CD14-positive monocyte (primary cell): ENCODE measurements around the gene LTBP4. TPM values are rescaled to one million over a fixed set of nuclear protein-coding genes. Genes with fewer than 3 reads are reported as not detected.

Experiments
- DNase-seq, 3 donors: peaks; one replicate each; pipeline ENCODE4 v3.0.0-alpha.2; 2011 to 2022
- H2AFZ ChIP-seq: 2 replicates; pipeline ENCODE4 v1.6.0; 2012; ENCODE audit warnings: mild to moderate bottlenecking, low read depth, low read length, inconsistent platforms; ENCODE audit not compliant: insufficient read depth, poor library complexity, severe bottlenecking
- H3K27ac ChIP-seq, 2 donors: 1 replicate in 1 of 2; 2 replicates in 1 of 2; pipeline ENCODE4 v1.5.1; 2012 to 2013; ENCODE audit warnings: low read length in 2 of 2, control low read depth in 1 of 2, inconsistent platforms in 1 of 2, low read depth in 1 of 2, mild to moderate bottlenecking in 1 of 2
- H3K27me3 ChIP-seq, 2 donors: one replicate each; pipeline versions ENCODE4 v1.6.0 to v1.6.1; 2011 to 2013; ENCODE audit warnings: low read length in 2 of 2; ENCODE audit not compliant: control insufficient read depth in 2 of 2, insufficient read depth in 2 of 2
- H3K36me3 ChIP-seq, 2 donors: replicated peaks in 1 of 2; 1 replicate in 1 of 2; 2 replicates in 1 of 2; pipeline versions ENCODE4 v1.5.1 to v1.6.1; 2012 to 2013; ENCODE audit warnings: low read length in 2 of 2, control low read depth in 1 of 2, inconsistent platforms in 1 of 2, mild to moderate bottlenecking in 1 of 2; ENCODE audit not compliant: insufficient read depth in 2 of 2, control insufficient read depth in 1 of 2
- H3K4me1 ChIP-seq, 2 donors: 1 replicate in 1 of 2; 2 replicates in 1 of 2; pipeline versions ENCODE4 v1.5.1 to v1.6.1; 2012 to 2013; ENCODE audit warnings: low read length in 2 of 2, control low read depth in 1 of 2, inconsistent platforms in 1 of 2, mild to moderate bottlenecking in 1 of 2, moderate library complexity in 1 of 2; ENCODE audit not compliant: insufficient read depth in 2 of 2, control insufficient read depth in 1 of 2
- H3K4me2 ChIP-seq: replicated peaks from 2 replicates; pipeline ENCODE3; 2012; ENCODE audit warnings: low read length, moderate library complexity, mild to moderate bottlenecking; ENCODE audit not compliant: poor library complexity, severe bottlenecking; ENCODE audit errors: extremely low read depth
- H3K4me3 ChIP-seq, 3 experiments: fragments of 200-600 bp in 1 of 3; sonication (generic) in 1 of 3; replicated peaks in 1 of 3; 1 replicate in 2 of 3; 2 replicates in 1 of 3; pipeline ENCODE4 v1.5.1; 2011 to 2013; ENCODE audit warnings: low read length in 3 of 3, mild to moderate bottlenecking in 3 of 3, control low read depth in 2 of 3, low read depth in 2 of 3, inconsistent platforms in 1 of 3, moderate library complexity in 1 of 3
- H3K79me2 ChIP-seq: 2 replicates; pipeline ENCODE4 v1.6.0; 2012; ENCODE audit warnings: mild to moderate bottlenecking, control low read depth, inconsistent platforms, low read length, moderate library complexity; ENCODE audit not compliant: insufficient read depth
- H3K9ac ChIP-seq: 2 replicates; pipeline ENCODE4 v1.6.0; 2017; ENCODE audit warnings: low read length, mild to moderate bottlenecking; ENCODE audit not compliant: insufficient read depth, poor library complexity, severe bottlenecking
- H3K9me3 ChIP-seq, 2 donors: replicated peaks in 1 of 2; 1 replicate in 1 of 2; 2 replicates in 1 of 2; pipeline versions ENCODE4 v1.5.1 to v1.6.1; 2012 to 2013; ENCODE audit warnings: low read length in 2 of 2, control low read depth in 1 of 2; ENCODE audit not compliant: control insufficient read depth in 1 of 2, insufficient read depth in 1 of 2
- H4K20me1 ChIP-seq: 2 replicates; pipeline ENCODE4 v1.6.0; 2012; ENCODE audit warnings: mild to moderate bottlenecking, low read length, control low read depth, moderate library complexity; ENCODE audit not compliant: insufficient read depth
- H3K27ac Mint-ChIP-seq, 7 donors: one replicate each; pipeline ENCODE4 v1.8.0; 2020; ENCODE audit warnings: mild to moderate bottlenecking in 7 of 7, mixed read lengths in 7 of 7, moderate library complexity in 6 of 7, inconsistent platforms in 2 of 7
- H3K27me3 Mint-ChIP-seq, 3 donors: one replicate each; pipeline ENCODE4 v1.8.0; 2021 to 2022; ENCODE audit warnings: low read depth in 3 of 3, mild to moderate bottlenecking in 3 of 3, mixed read lengths in 3 of 3, moderate library complexity in 3 of 3, inconsistent platforms in 1 of 3
- H3K36me3 Mint-ChIP-seq, 2 donors: one replicate each; pipeline ENCODE4 v1.8.0; 2020; ENCODE audit warnings: mixed read lengths in 2 of 2, inconsistent platforms in 1 of 2, mild to moderate bottlenecking in 1 of 2
- H3K4me1 Mint-ChIP-seq: one replicate; pipeline ENCODE4 v1.8.0; 2020; ENCODE audit warnings: mild to moderate bottlenecking, mixed read lengths
- H3K4me3 Mint-ChIP-seq, 2 donors: one replicate each; pipeline ENCODE4 v1.8.0; 2020; ENCODE audit warnings: mild to moderate bottlenecking in 2 of 2, mixed read lengths in 2 of 2, moderate library complexity in 1 of 2
- H3K9me3 Mint-ChIP-seq, 7 donors: one replicate each; pipeline ENCODE4 v1.8.0; 2020 to 2022; ENCODE audit warnings: mixed read lengths in 7 of 7, mild to moderate bottlenecking in 6 of 7, moderate library complexity in 6 of 7, inconsistent platforms in 2 of 7
- CTCF ChIP-seq: fragments of 200-600 bp; IDR thresholded peaks from one replicate; pipeline ENCODE4 v1.8.0; 2022; ENCODE audit warnings: antibody characterized with exemption, mild to moderate bottlenecking
- WGBS: methylation state at CpG from one replicate; pipeline ENCODE4 v1.1.5; 2013; ENCODE audit warnings: missing lambda C conversion rate; ENCODE audit not compliant: insufficient coverage; 5-methylcytosine and 5-hydroxymethylcytosine counted together
- intact Hi-C, 2 donors: fragments of 100-400 bp; cut with micrococcal nuclease; formaldehyde crosslinking; loops; one replicate each; pipeline versions ENCODE4 v1.15.0 to v1.15.1; 2023
- polyA plus RNA-seq, 3 donors: library from polyadenylated mRNA; depleted of rRNA in 1 of 3; unstranded in 2 of 3; stranded (reverse) in 1 of 3; fragments of 300-500 nt in 2 of 3; fragments of >200 nt in 1 of 3; fragmentation: Illumina TruSeq in 2 of 3; gene quantifications; 1 replicate in 2 of 3; 2 replicates in 1 of 3; pipeline ENCODE4 v1.2.3, GENCODE V29; 2012 to 2021

LTBP4 gene
- polyA plus RNA-seq, 3 donors = 3.8 to 38.7 (median 8.0) TPM

- H2AFZ ChIP-seq = no peak overlapping the region
- TF ChIP-seq CTCF = no peak
- Mint-ChIP-seq H3K27me3 (peaks cover 49 to 57% (median 52%) of the 10 kb centered on the region in 3 donors), H3K36me3 (peaks cover 25 to 34% of the 10 kb centered on the region in 2 donors), H3K9me3 (peaks cover 0 to 20% (median 8%) of the 10 kb centered on the region in 7 donors), H3K4me3 (peak overlapping the region in 1 of 2 donors; percentile 28), H3K4me1 (peaks cover 31% of the 10 kb centered on the region), H3K27ac (no peak overlapping the region)
- H3K79me2 ChIP-seq = no peaks in the 10 kb centered on the region
- peaks cover 23 to 47% of the 10 kb centered on the region in 2 donors for H3K27me3 ChIP-seq
- H4K20me1 ChIP-seq = peaks cover 16% of the 10 kb centered on the region
- intact Hi-C loops = no loop called here
- H3K27ac ChIP-seq = no peak overlapping the region
- no peak overlapping the region for H3K9ac ChIP-seq
- peaks cover 18 to 29% of the 10 kb centered on the region in 2 donors for H3K4me1 ChIP-seq
- peaks cover 0 to 9% of the 10 kb centered on the region in 2 donors for H3K9me3 ChIP-seq
- H3K4me2 ChIP-seq = no peak overlapping the region
- peak in 1 of 3 donors; percentile 51 for DNase-seq
- WGBS = 51% methylated on average over 11 of the region's 13 CpGs
- H3K4me3 ChIP-seq = no peak overlapping the region
- peaks cover 16 to 17% of the 10 kb centered on the region in 2 donors for H3K36me3 ChIP-seq
Observed at GRCh38 chr19:40594657-40595091, 6.5 kb upstream of the LTBP4 start.

- peaks cover 62 to 77% (median 71%) of the 10 kb centered on the region in 3 donors for H3K27me3 Mint-ChIP-seq
- peaks cover 0 to 33% (median 15%) of the 10 kb centered on the region in 7 donors for H3K9me3 Mint-ChIP-seq
- peaks cover 29 to 48% of the 10 kb centered on the region in 2 donors for H3K4me1 ChIP-seq
- no peaks in the 10 kb centered on the region for H3K36me3 ChIP-seq
- H3K27ac Mint-ChIP-seq = peak overlapping the region in 2 of 7 donors; percentile 36 to 81
- H2AFZ ChIP-seq = no peak overlapping the region
- H3K9me3 ChIP-seq = peaks cover 0 to 21% of the 10 kb centered on the region in 2 donors
- 8% methylated on average over 53 of the region's 53 CpGs for WGBS
- H3K9ac ChIP-seq = no peak overlapping the region
- peak; percentile 52 to 73 (median 63) for DNase-seq
- H3K79me2 ChIP-seq = no peaks in the 10 kb centered on the region
- no peak overlapping the region for H3K27ac ChIP-seq
- H3K36me3 Mint-ChIP-seq = peaks cover 15 to 21% of the 10 kb centered on the region in 2 donors
- H3K27me3 ChIP-seq = peaks cover 40 to 64% of the 10 kb centered on the region in 2 donors
- peak overlapping the region; percentile 62 for H3K4me2 ChIP-seq
- H4K20me1 ChIP-seq = no peaks in the 10 kb centered on the region
- peak overlapping the region in 1 of 2 donors; percentile 83 for H3K4me3 Mint-ChIP-seq
- H3K4me1 Mint-ChIP-seq = peaks cover 42% of the 10 kb centered on the region
- TF ChIP-seq CTCF = no peak
- intact Hi-C loops = loop anchor here in 1 of 2 donors (2.0 kb wide), 1 partner anchor 26 kb away; no protein-coding TSS in a partner anchor
- H3K4me3 ChIP-seq = peak overlapping the region in 1 of 3 experiments; percentile 28
Observed at GRCh38 chr19:40596608-40597328, 4.4 kb upstream of the LTBP4 start.
